GM10248 (cell line): Measurements from ENCODE around the gene FAM47E.

ENCODE experiments used
- CTCF ChIA-PET: fragments of 300-600 bp; sonication (Branson Sonifier 250); formaldehyde crosslinking; extraction: SDS; loops from one replicate; lab custom pipeline; 2021; ENCODE audit warnings: antibody characterized with exemption; lab: Yijun Ruan, JAX
- POLR2A ChIA-PET: fragments of 350-650 bp; sonication (Branson Sonifier 250); formaldehyde crosslinking; extraction: SDS; loops from one replicate; lab custom pipeline; 2020; ENCODE audit warnings: antibody characterized with exemption; lab: Yijun Ruan, JAX
- DNase-seq: peaks from one replicate; pipeline ENCODE4 v3.0.0; 2012; ENCODE audit errors: extremely low spot score
- TF ChIP-seq, protein P1 (sequence below): IDR thresholded peaks from 2 replicates; pipeline ENCODE4 v1.5.1; 2012; ENCODE audit warnings: mild to moderate bottlenecking, low read depth; ENCODE audit errors: extremely low read depth, missing control alignments, control extremely low read depth

FAM47E gene

DNA sequence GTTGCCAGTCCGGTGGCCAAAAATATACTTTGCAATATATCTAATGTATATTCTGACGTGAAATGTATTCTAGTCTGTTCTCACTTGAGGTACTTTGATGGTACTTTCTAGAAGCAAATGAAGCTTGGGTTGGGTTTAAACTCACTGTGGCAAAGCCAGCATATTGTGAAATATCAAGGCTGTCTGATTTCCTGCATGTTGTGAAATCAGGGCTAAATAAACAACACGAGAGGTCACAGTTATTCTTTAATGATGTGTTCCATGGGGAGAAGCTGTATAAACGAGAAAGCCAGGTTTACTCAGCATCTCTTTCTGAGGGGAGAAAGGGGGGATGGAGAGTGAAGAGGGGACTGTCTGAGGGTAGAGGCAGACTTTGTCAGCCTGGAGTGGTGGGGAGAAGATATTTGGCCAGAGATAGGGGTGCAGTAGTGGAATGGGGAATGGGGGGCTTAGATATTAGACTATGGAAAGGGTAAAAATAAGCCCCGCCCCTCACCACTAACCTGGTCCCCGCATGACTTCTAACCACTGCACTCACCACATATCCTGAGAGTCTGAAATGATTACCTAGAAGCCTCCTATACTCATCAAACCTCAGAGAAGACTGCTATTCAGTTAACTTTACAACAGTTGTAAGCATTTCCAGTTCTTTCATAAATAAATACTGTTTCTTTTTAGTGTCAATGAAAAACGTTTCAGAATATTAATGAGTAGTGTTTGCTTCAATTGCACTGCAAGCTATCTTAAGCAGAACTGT, 32.0 kb upstream of the FAM47E start:
- no peak for DNase-seq
- TF ChIP-seq, protein P1, sequence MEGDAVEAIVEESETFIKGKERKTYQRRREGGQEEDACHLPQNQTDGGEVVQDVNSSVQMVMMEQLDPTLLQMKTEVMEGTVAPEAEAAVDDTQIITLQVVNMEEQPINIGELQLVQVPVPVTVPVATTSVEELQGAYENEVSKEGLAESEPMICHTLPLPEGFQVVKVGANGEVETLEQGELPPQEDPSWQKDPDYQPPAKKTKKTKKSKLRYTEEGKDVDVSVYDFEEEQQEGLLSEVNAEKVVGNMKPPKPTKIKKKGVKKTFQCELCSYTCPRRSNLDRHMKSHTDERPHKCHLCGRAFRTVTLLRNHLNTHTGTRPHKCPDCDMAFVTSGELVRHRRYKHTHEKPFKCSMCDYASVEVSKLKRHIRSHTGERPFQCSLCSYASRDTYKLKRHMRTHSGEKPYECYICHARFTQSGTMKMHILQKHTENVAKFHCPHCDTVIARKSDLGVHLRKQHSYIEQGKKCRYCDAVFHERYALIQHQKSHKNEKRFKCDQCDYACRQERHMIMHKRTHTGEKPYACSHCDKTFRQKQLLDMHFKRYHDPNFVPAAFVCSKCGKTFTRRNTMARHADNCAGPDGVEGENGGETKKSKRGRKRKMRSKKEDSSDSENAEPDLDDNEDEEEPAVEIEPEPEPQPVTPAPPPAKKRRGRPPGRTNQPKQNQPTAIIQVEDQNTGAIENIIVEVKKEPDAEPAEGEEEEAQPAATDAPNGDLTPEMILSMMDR = no peak
- ChIA-PET POLR2A (interaction anchor here (0.6 kb wide), 1 partner anchor 10 kb away, joined by 3 read pairs; no protein-coding TSS in a partner anchor), CTCF (interaction anchor here (1.7 to 1.9 kb wide), 2 partner anchors 9 to 39 kb away, joined by 4 to 8 read pairs; no protein-coding TSS in a partner anchor)

DNA sequence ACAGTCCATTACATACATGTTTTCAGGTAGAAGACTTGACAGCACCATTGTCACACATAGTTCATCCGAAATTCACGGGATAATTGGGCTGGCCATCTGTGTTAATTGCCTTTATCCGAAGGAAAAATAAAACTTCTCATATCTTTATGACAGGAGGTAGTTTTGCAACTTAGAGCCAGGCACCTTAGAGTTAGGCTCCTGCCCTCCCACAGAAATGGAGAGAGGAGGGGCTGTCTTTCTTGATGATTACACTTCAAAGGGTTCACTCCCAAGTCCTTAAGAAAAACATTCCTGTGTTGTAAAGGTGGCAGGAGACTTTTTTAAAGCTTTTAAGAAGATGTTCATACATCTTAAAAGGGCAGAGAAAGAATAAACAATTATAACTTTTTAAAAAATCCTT, 27.4 kb upstream of the FAM47E start:
- TF ChIP-seq, protein P1 = no peak
- POLR2A ChIA-PET = no interaction called here

DNA sequence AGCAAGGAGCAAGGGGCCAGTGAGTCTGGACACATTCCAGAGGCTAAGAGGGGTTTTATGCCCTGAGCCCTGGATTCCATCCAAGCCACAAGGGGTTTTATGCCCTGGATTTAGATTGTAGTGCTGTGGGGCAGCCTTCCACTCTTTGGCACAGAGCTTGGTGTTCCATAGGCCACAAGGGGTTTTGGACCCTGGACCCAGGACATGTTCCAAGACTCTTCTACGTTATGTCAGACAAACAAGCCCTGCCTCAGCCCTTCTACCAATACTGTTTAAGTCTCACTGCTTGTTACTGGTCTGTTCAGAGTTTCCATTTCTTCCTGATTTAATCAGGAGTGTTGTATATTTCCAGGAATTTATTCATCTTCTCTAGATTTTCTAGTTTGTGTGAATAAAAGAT, 25.1 kb upstream of the FAM47E start:
- no peak for DNase-seq
- ChIA-PET POLR2A (no interaction called here), CTCF (interaction anchor here (0.6 kb wide), 1 partner anchor 9 kb away, joined by 3 read pairs; no protein-coding TSS in a partner anchor)
- TF ChIP-seq, protein P1 = no peak

More for the DNA sequence above, 27.4 kb upstream of the FAM47E start:
- DNase-seq = no peak
- CTCF ChIA-PET = no interaction called here

DNA sequence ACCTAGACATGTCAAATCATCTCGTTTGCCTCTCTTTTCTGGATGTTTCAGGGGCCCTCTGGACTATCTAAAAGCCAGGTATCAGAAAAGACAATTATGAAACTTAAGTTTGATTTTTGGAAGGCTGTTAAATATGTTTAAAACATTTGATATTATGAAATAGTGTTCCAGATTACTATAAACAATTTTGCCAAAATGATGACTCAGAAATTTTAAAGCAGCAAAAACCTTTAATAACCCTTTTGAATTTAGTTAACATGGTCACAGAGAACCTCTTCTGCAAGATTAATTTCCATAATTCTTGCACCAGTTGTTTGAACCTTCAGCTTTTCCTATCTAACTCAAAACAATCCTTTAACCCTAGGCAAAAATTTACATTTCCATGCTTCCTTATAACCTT, 18.8 kb upstream of the FAM47E start:
- CTCF ChIA-PET = no interaction called here

DNA sequence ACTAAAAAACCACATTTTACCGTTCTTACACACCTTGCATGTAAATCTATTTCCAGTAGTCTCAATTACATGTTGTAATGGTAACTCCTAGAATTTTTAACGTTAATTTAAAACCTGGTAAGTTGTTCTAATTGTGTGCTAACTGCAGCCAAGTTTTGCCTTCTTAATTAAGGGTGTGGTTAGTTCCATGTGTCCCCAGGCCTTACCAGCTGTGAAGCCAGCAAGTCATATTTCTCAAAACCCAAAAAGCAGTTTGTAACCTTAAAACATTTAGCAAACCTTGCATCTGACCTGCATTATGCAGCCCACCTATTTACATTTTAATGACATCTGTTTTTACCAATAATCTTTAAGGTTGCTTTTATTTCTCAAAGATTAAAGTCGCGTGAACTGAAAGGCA, 18.4 kb upstream of the FAM47E start:
- DNase-seq = no peak
- TF ChIP-seq, protein P1 = no peak
- ChIA-PET CTCF (no interaction called here), POLR2A (no interaction called here)

More for the DNA sequence above, 18.8 kb upstream of the FAM47E start:
- TF ChIP-seq, protein P1 = no peak
- DNase-seq = no peak
- POLR2A ChIA-PET = no interaction called here

DNA sequence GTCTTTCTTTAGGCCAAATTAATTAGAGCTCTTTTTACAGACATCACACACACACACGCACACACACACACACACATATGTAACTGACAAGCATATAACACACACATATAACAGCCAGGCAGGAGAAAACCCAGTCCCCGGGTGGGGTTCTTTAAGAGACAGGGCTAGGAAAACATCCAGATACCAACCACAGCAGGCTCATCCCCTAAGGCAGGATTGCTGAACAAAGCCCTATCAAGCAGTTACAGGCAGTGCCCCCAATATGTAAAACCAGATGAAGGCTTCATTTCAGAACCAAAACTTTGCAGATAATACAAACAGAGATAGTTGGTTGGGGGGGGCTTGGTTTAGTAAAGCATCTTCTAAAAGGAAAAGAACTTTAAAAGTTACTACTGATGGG, 18.0 kb upstream of the FAM47E start:
- POLR2A ChIA-PET = no interaction called here
- TF ChIP-seq, protein P1 = no peak
- CTCF ChIA-PET = no interaction called here
- DNase-seq = no peak
